ENCODE results near the gene OLFML2B. TPM values are rescaled to one million over a fixed set of nuclear protein-coding genes. Genes with fewer than 3 reads are reported as not detected.

The OLFML2B gene
- total RNA-seq, 1 experiment from 2014 or later: 1.4 TPM

DNA sequence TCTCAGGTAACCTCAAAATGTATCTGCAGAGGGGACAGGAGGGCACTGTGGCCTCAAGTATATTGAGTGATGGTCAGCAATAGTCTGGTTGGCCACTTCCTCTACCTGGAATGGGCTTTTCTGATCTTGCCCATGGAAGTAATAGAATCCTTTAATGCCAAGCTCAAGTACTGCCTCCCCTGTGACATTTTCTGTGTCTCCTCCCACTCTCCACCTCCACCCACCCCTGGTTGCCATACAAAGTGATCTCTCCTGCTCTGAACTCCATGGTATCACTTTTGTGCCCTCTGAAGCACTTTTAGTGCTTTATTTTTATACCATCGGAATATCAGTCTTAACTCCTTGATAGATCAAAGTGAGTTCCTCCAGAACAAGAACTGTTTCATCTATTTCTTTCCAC, 36.6 kb upstream of the OLFML2B start:
- Histone ChIP-seq H3K4me2 (ENCODE audit: insufficient read depth, insufficient read length, low read length) (no peak overlapping the region), H3K4me1 (ENCODE audit: insufficient read depth, low read length) (no peaks in the 10 kb centered on the region), H3K4ac (ENCODE audit: low read depth, low read length) (no peak overlapping the region), H3K23me2 (ENCODE audit: insufficient read length, low read depth, low read length, poor library complexity, severe bottlenecking) (no peaks in the 10 kb centered on the region), H2BK12ac (ENCODE audit: insufficient read length, low read depth, low read length) (no peak overlapping the region), H3T11ph (ENCODE audit: low read length) (no peak overlapping the region), H2BK120ac (ENCODE audit: low read depth, low read length, poor library complexity, severe bottlenecking) (no peak overlapping the region), H3K18ac (ENCODE audit: insufficient read length, low read depth, low read length) (no peak overlapping the region), H3K79me2 (ENCODE audit: insufficient read depth, low read length) (no peaks in the 10 kb centered on the region), H4K91ac (ENCODE audit: insufficient read length, low read depth, low read length) (no peak overlapping the region), H2BK15ac (ENCODE audit: low read depth, low read length) (no peak overlapping the region), H3K23ac (ENCODE audit: insufficient read length, low read depth, low read length) (no peak overlapping the region), H4K20me1 (ENCODE audit: control insufficient read depth, insufficient read depth, insufficient read length) (no peaks in the 10 kb centered on the region), H3K56ac (ENCODE audit: insufficient read length, low read depth, low read length) (no peak overlapping the region), H3K9me3 (ENCODE audit: control insufficient read depth, low read depth, low read length) (no peaks in the 10 kb centered on the region), H3K9ac (ENCODE audit: extremely low read depth, insufficient read length, low read length) (no peak overlapping the region), H4K5ac (ENCODE audit: insufficient read length, low read depth, low read length) (no peak overlapping the region), H2BK5ac (ENCODE audit: insufficient read length, low read length) (no peak overlapping the region), H2AK5ac (ENCODE audit: insufficient read length, low read length) (no peak overlapping the region), H2AFZ (ENCODE audit: low read length) (no peak overlapping the region), H3K27ac (ENCODE audit: insufficient read length, low read depth, low read length) (no peak overlapping the region), H3K14ac (ENCODE audit: insufficient read depth, low read length) (no peak overlapping the region), H2BK20ac (ENCODE audit: low read depth, low read length, poor library complexity, severe bottlenecking) (no peak overlapping the region), H3K27me3 (ENCODE audit: insufficient read depth, low read length) (no peaks in the 10 kb centered on the region), H3K79me1 (ENCODE audit: insufficient read depth, low read depth, low read length, poor library complexity, severe bottlenecking) (no peaks in the 10 kb centered on the region), H4K8ac (replicated peaks; ENCODE audit: insufficient read length, low read depth, low read length) (no peak overlapping the region)
- DNase-seq: no peak
- Mint-ChIP-seq H3K4me1 (peaks cover 13 to 19% of the 10 kb centered on the region in 2 experiments), H3K27me3 (ENCODE audit: low read depth) (no peaks in the 10 kb centered on the region; the same call in 1 of the 2 replicates), H3K4me3 (no peak overlapping the region), H3K36me3 (ENCODE audit: insufficient read depth in 1 of 3, low read depth in 3 of 3) (no peaks in the 10 kb centered on the region), H3K27ac (no peak overlapping the region), H3K9me3 (no peaks in the 10 kb centered on the region; a peak in 1 of 5 replicates)
- TF ChIP-seq, protein P1, sequence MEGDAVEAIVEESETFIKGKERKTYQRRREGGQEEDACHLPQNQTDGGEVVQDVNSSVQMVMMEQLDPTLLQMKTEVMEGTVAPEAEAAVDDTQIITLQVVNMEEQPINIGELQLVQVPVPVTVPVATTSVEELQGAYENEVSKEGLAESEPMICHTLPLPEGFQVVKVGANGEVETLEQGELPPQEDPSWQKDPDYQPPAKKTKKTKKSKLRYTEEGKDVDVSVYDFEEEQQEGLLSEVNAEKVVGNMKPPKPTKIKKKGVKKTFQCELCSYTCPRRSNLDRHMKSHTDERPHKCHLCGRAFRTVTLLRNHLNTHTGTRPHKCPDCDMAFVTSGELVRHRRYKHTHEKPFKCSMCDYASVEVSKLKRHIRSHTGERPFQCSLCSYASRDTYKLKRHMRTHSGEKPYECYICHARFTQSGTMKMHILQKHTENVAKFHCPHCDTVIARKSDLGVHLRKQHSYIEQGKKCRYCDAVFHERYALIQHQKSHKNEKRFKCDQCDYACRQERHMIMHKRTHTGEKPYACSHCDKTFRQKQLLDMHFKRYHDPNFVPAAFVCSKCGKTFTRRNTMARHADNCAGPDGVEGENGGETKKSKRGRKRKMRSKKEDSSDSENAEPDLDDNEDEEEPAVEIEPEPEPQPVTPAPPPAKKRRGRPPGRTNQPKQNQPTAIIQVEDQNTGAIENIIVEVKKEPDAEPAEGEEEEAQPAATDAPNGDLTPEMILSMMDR (conservative IDR thresholded peaks at IDR 0.05): no peak
- no CpG with 5 or more reads among the region's 1 CpG for WGBS (ENCODE audit: extremely low coverage, insufficient read length, low lambda C conversion rate)

All from H9 (cell line).